B cell (primary cell): Measurements from ENCODE around the gene ZBTB46. TPM values are rescaled to one million over a fixed set of nuclear protein-coding genes. Genes with fewer than 3 reads are reported as not detected.
A peak's percentile ranks its signal among the peaks of the same experiment; 100 is the strongest.

Source experiments
- ATAC-seq: fragments of 200-7000 bp; cut with Tn5 transposase; one replicate; pipeline ENCODE4 v1.10.0; 2021; ENCODE audit warnings: low read depth, mild to moderate bottlenecking, moderate number of reproducible peaks, moderate library complexity
- CTCF ChIA-PET: fragments of 350-600 bp; sonication (Branson Sonifier 250); formaldehyde crosslinking; loops from one replicate; lab custom pipeline; 2021; ENCODE audit warnings: antibody characterized with exemption, inconsistent platforms; lab: Charles Lee
- POLR2A ChIA-PET: fragments of 350-600 bp; sonication (Branson Sonifier 250); formaldehyde crosslinking; loops from one replicate; lab custom pipeline; 2021; ENCODE audit warnings: antibody characterized with exemption; lab: Charles Lee
- DNase-seq: peaks from one replicate; pipeline ENCODE4 v3.0.0; 2013
- H2AFZ ChIP-seq: 2 replicates; pipeline ENCODE4 v1.6.1; 2012; ENCODE audit warnings: mild to moderate bottlenecking, low read depth, low read length; ENCODE audit not compliant: insufficient read depth, poor library complexity, severe bottlenecking
- H3K27ac ChIP-seq, 2 donors: 1 replicate in 1 of 2; 2 replicates in 1 of 2; pipeline ENCODE4 v1.5.1; 2012 to 2013; ENCODE audit warnings: low read length in 2 of 2, mild to moderate bottlenecking in 2 of 2, moderate library complexity in 1 of 2
- H3K27me3 ChIP-seq, 4 experiments: fragments of 200-600 bp in 1 of 4; sonication (generic) in 1 of 4; replicated peaks in 1 of 4; 1 replicate in 2 of 4; 2 replicates in 2 of 4; pipeline versions ENCODE4 v1.6.1 to v1.7.0; 2013 to 2016; ENCODE audit warnings: low read length in 3 of 4, mild to moderate bottlenecking in 2 of 4, mixed read lengths in 1 of 4, moderate library complexity in 1 of 4; ENCODE audit not compliant: insufficient read depth in 4 of 4, control insufficient read depth in 3 of 4; ENCODE audit errors: control extremely low read depth in 1 of 4
- H3K36me3 ChIP-seq, 2 experiments: replicated peaks in 1 of 2; 1 replicate in 1 of 2; 2 replicates in 1 of 2; pipeline versions ENCODE4 v1.6.1 to v1.7.1; 2013; ENCODE audit warnings: low read length in 1 of 2; ENCODE audit not compliant: insufficient read depth in 2 of 2, control insufficient read depth in 1 of 2; ENCODE audit errors: control extremely low read depth in 1 of 2, extremely low read depth in 1 of 2
- H3K4me1 ChIP-seq, 2 donors: fragments of 200-600 bp in 1 of 2; sonication (generic) in 1 of 2; 1 replicate in 1 of 2; 2 replicates in 1 of 2; pipeline versions ENCODE4 v1.5.1 to v1.6.1; 2013 to 2017; ENCODE audit warnings: low read length in 2 of 2; ENCODE audit not compliant: control insufficient read depth in 2 of 2, insufficient read depth in 2 of 2
- H3K4me2 ChIP-seq: replicated peaks from 2 replicates; pipeline ENCODE3; 2012; ENCODE audit warnings: mild to moderate bottlenecking, low read depth, low read length; ENCODE audit not compliant: poor library complexity, severe bottlenecking
- H3K4me3 ChIP-seq, 5 experiments: fragments of 200-600 bp in 1 of 5; sonication (generic) in 1 of 5; 1 replicate in 3 of 5; 2 replicates in 2 of 5; pipeline versions ENCODE4 v1.5.1 to v1.7.0; 2011 to 2016; ENCODE audit warnings: low read length in 4 of 5, mild to moderate bottlenecking in 4 of 5, low read depth in 2 of 5, control low read depth in 1 of 5, moderate library complexity in 1 of 5; ENCODE audit not compliant: insufficient read depth in 1 of 5; ENCODE audit errors: control extremely low read depth in 1 of 5, extremely low read depth in 1 of 5
- H3K79me2 ChIP-seq: fragments of 200-600 bp; sonication (generic); one replicate; pipeline ENCODE4 v1.6.0; 2016; ENCODE audit warnings: low read length; ENCODE audit not compliant: control insufficient read depth, insufficient read depth
- H3K9ac ChIP-seq: fragments of 200-600 bp; sonication (generic); 2 replicates; pipeline ENCODE4 v1.6.1; 2017; ENCODE audit warnings: mild to moderate bottlenecking, low read length, moderate library complexity
- H3K9me3 ChIP-seq, 3 donors: one replicate each; pipeline versions ENCODE4 v1.6.1 to v1.7.1; 2013; ENCODE audit warnings: low read length in 2 of 3; ENCODE audit not compliant: control insufficient read depth in 2 of 3, insufficient read depth in 1 of 3; ENCODE audit errors: control extremely low read depth in 1 of 3
- H4K20me1 ChIP-seq: 2 replicates; pipeline ENCODE4 v1.6.0; 2012; ENCODE audit warnings: mild to moderate bottlenecking, low read length; ENCODE audit not compliant: insufficient read depth, control insufficient read depth, poor library complexity, severe bottlenecking
- H3K27ac Mint-ChIP-seq: one replicate; pipeline ENCODE4 v1.8.0; 2021; ENCODE audit warnings: mixed read lengths
- H3K27me3 Mint-ChIP-seq: one replicate; pipeline ENCODE4 v1.8.0; 2021; ENCODE audit warnings: mixed read lengths
- H3K4me1 Mint-ChIP-seq: one replicate; pipeline ENCODE4 v1.8.0; 2021; ENCODE audit warnings: mixed read lengths
- H3K4me3 Mint-ChIP-seq: one replicate; pipeline ENCODE4 v1.8.0; 2021; ENCODE audit warnings: mixed read lengths
- H3K9me3 Mint-ChIP-seq: one replicate; pipeline ENCODE4 v1.8.0; 2022; ENCODE audit warnings: mixed read lengths; ENCODE audit not compliant: insufficient read depth
- EZH2 ChIP-seq: IDR thresholded peaks from 2 replicates; pipeline ENCODE4 v1.6.1; 2012; ENCODE audit warnings: borderline replicate concordance, low read depth, mild to moderate bottlenecking, moderate library complexity, low read length; ENCODE audit not compliant: insufficient read depth, poor library complexity, severe bottlenecking
- WGBS: methylation state at CpG from one replicate; pipeline ENCODE4 v1.1.5; 2013; ENCODE audit warnings: missing lambda C conversion rate; ENCODE audit not compliant: insufficient coverage; 5-methylcytosine and 5-hydroxymethylcytosine counted together
- intact Hi-C: fragments of 100-400 bp; cut with micrococcal nuclease; formaldehyde crosslinking; loops from one replicate; pipeline ENCODE4 v1.10.0; 2022
- polyA plus RNA-seq: library from polyadenylated mRNA; depleted of rRNA; stranded (reverse); fragments of >200 nt; gene quantifications from 2 replicates; pipeline ENCODE4 v1.2.3, GENCODE V29; 2012
- total RNA-seq, 2 donors: library from RNA; stranded (reverse); fragments of 120-200 nt in 1 of 2; gene quantifications; 1 replicate in 1 of 2; 2 replicates in 1 of 2; pipeline versions ENCODE4 v1.2.3 to v1.2.4, GENCODE V29; 2013 to 2022
- TF ChIP-seq, protein P1 (sequence below): fragments of 200-600 bp; IDR thresholded peaks from one replicate; pipeline ENCODE4 v1.8.0; 2022; ENCODE audit warnings: antibody characterized with exemption, mild to moderate bottlenecking

ZBTB46 gene
- total and polyA plus RNA-seq, 2 donors (not counting 1 experiment from before 2014, with no cell fraction given), result 0.16 to 0.64 TPM

DNA sequence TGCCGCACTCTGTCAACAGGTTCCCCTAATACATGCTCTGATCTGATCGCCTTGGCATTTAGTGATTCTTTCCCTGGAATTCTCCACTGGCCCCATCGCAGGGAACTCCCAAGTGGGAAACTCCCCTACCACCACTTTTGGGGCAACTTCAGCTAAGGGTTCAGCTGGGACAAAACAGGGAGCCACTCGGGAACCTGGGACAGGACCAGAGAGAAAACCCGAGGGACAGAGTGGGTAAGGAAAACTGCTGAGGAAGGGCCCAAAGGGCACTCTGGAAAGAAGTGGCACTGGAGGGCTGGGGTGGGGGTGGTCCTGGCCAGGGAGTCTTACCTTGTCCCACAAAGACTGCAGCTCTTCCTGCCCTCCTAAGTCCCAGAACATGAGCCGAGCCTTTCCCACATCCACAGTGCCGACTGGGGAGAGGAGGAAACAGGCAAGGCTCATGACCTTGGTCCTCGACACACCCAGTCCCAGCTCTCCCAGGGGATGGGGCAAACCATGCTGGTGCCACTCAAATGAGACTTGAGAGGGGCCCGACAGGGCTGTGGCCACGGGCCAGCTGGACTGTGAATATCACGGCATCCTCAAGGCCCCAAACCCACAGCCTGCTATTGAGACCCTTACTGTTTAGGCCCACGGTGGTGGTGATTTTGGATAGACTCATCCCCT is 124.9 kb downstream of the ZBTB46 start:
- WGBS, result 93% methylated on average over 8 of the region's 12 CpGs
- Histone ChIP-seq H3K79me2 (peaks cover 92% of the 10 kb centered on the region), H3K4me2 (peak overlapping the region; percentile 94), H4K20me1 (peaks cover 81% of the 10 kb centered on the region), H3K9ac (peak overlapping the region; percentile 76), H2AFZ (no peak overlapping the region), H3K36me3 (peaks cover under 1 to 41% of the 10 kb centered on the region in 2 experiments), H3K27ac (peak overlapping the region; percentile 55 to 85), H3K4me3 (peak overlapping the region in 2 of 5 experiments; percentile 66 to 80), H3K4me1 (peaks cover 21 to 28% of the 10 kb centered on the region in 2 donors), H3K27me3 (no peaks in the 10 kb centered on the region), H3K9me3 (no peaks in the 10 kb centered on the region)
- intact Hi-C loops, result loop anchor here (5.0 kb wide), 1 partner anchor 356 kb away; the partner anchor contains the start of gene TCEA2
- no peaks in the 10 kb centered on the region for H3K9me3 Mint-ChIP-seq
- CTCF ChIA-PET, result interaction anchor here (1.0 to 2.1 kb wide), 4 partner anchors 13 to 169 kb away, joined by 3 to 5 read pairs (median 3); partner anchors contain the start of genes LIME1, PTK6 and TPD52L2
- POLR2A ChIA-PET, result no interaction called here
- no peaks in the 10 kb centered on the region for H3K27me3 Mint-ChIP-seq
- peaks cover 31% of the 10 kb centered on the region for H3K4me1 Mint-ChIP-seq
- peak overlapping the region; percentile 87 for H3K4me3 Mint-ChIP-seq
- TF ChIP-seq, protein P1, sequence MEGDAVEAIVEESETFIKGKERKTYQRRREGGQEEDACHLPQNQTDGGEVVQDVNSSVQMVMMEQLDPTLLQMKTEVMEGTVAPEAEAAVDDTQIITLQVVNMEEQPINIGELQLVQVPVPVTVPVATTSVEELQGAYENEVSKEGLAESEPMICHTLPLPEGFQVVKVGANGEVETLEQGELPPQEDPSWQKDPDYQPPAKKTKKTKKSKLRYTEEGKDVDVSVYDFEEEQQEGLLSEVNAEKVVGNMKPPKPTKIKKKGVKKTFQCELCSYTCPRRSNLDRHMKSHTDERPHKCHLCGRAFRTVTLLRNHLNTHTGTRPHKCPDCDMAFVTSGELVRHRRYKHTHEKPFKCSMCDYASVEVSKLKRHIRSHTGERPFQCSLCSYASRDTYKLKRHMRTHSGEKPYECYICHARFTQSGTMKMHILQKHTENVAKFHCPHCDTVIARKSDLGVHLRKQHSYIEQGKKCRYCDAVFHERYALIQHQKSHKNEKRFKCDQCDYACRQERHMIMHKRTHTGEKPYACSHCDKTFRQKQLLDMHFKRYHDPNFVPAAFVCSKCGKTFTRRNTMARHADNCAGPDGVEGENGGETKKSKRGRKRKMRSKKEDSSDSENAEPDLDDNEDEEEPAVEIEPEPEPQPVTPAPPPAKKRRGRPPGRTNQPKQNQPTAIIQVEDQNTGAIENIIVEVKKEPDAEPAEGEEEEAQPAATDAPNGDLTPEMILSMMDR, result no peak
- no peak for TF ChIP-seq EZH2
- DNase-seq (peak; percentile 9), ATAC-seq (no peak)
- peak overlapping the region; percentile 84 for H3K27ac Mint-ChIP-seq
